Stimulated activated naive CD8-positive, alpha-beta T cell treated with anti-CD3 and anti-CD28 coated beads, Interleukin-15, amount 100 ng/mL, for 72 hours (primary cell): Measurements from ENCODE around the gene CYBA.

Experiments used
- ATAC-seq: fragments of 150-1000 bp; cut with Tn5 transposase; 2 replicates; pipeline ENCODE4 v1.10.0; 2021; ENCODE audit warnings: mild to moderate bottlenecking, moderate library complexity
- DNase-seq, 2 donors: peaks; one replicate each; pipeline ENCODE4 v3.0.0; 2021 to 2022
- H3K27ac Mint-ChIP-seq, 2 donors: one replicate each; pipeline ENCODE4 v1.8.0; 2022; ENCODE audit warnings: mild to moderate bottlenecking in 2 of 2, mixed read lengths in 2 of 2, moderate library complexity in 2 of 2
- H3K27me3 Mint-ChIP-seq: one replicate; pipeline ENCODE4 v1.8.0; 2022; ENCODE audit warnings: mixed read lengths
- H3K4me1 Mint-ChIP-seq: one replicate; pipeline ENCODE4 v1.8.0; 2022; ENCODE audit warnings: mild to moderate bottlenecking, mixed read lengths
- H3K4me3 Mint-ChIP-seq, 2 donors: one replicate each; pipeline ENCODE4 v1.8.0; 2022; ENCODE audit warnings: mild to moderate bottlenecking in 2 of 2, mixed read lengths in 2 of 2, moderate library complexity in 1 of 2
- H3K9me3 Mint-ChIP-seq, 2 donors: one replicate each; pipeline ENCODE4 v1.8.0; 2022; ENCODE audit warnings: mixed read lengths in 2 of 2

CYBA gene

GRCh38 chr16:88656291-88656980 lies 5.6 kb upstream of the CYBA start:
- no peak for DNase-seq
- H3K9me3 Mint-ChIP-seq: no peaks in the 10 kb centered on the region
- no peak overlapping the region for H3K4me3 Mint-ChIP-seq
- H3K27ac Mint-ChIP-seq: peak overlapping the region; percentile 57 to 67
- H3K27me3 Mint-ChIP-seq: no peaks in the 10 kb centered on the region
- no peak for ATAC-seq
- H3K4me1 Mint-ChIP-seq: peaks cover 22% of the 10 kb centered on the region

GRCh38 chr16:88655733-88656281 lies 5.0 kb upstream of the CYBA start:
- no peak for DNase-seq
- Mint-ChIP-seq H3K27me3 (no peaks in the 10 kb centered on the region), H3K27ac (peak overlapping the region in 1 of 2 donors; percentile 31), H3K9me3 (no peaks in the 10 kb centered on the region), H3K4me1 (peaks cover 22% of the 10 kb centered on the region), H3K4me3 (no peak overlapping the region)
- ATAC-seq: no peak

- Mint-ChIP-seq H3K27me3 (no peaks in the 10 kb centered on the region), H3K4me3 (no peak overlapping the region), H3K27ac (peak overlapping the region in 1 of 2 donors; percentile 86), H3K9me3 (no peaks in the 10 kb centered on the region), H3K4me1 (peaks cover 23% of the 10 kb centered on the region)
- DNase-seq: no peak
- no peak for ATAC-seq
Measured at GRCh38 chr16:88655053-88655732, 4.3 kb upstream of the CYBA start.

- H3K27me3 Mint-ChIP-seq: no peaks in the 10 kb centered on the region
- no peak for ATAC-seq
- DNase-seq: no peak
- H3K9me3 Mint-ChIP-seq: no peaks in the 10 kb centered on the region
- peaks cover 30% of the 10 kb centered on the region for H3K4me1 Mint-ChIP-seq
- no peak overlapping the region for H3K4me3 Mint-ChIP-seq
- H3K27ac Mint-ChIP-seq: no peak overlapping the region
Measured at GRCh38 chr16:88654363-88655052, 3.7 kb upstream of the CYBA start.

GRCh38 chr16:88653596-88654362 lies 2.9 kb upstream of the CYBA start:
- H3K4me3 Mint-ChIP-seq: no peak overlapping the region

GRCh38 chr16:88653101-88653500 lies 2.2 kb upstream of the CYBA start:
- peaks cover 33% of the 10 kb centered on the region for H3K4me1 Mint-ChIP-seq
- DNase-seq (no peak), ATAC-seq (no peak)
- H3K4me3 Mint-ChIP-seq: no peak overlapping the region
- no peak overlapping the region for H3K27ac Mint-ChIP-seq
- no peaks in the 10 kb centered on the region for H3K9me3 Mint-ChIP-seq
- H3K27me3 Mint-ChIP-seq: no peaks in the 10 kb centered on the region

More at GRCh38 chr16:88653596-88654362, 2.9 kb upstream of the CYBA start:
- no peaks in the 10 kb centered on the region for H3K27me3 Mint-ChIP-seq
- no peak overlapping the region for H3K27ac Mint-ChIP-seq
- peaks cover 33% of the 10 kb centered on the region for H3K4me1 Mint-ChIP-seq
- DNase-seq (no peak), ATAC-seq (no peak)
- no peaks in the 10 kb centered on the region for H3K9me3 Mint-ChIP-seq

- H3K27ac Mint-ChIP-seq: no peak overlapping the region
- no peaks in the 10 kb centered on the region for H3K27me3 Mint-ChIP-seq
- H3K4me1 Mint-ChIP-seq: peaks cover 37% of the 10 kb centered on the region
- no peaks in the 10 kb centered on the region for H3K9me3 Mint-ChIP-seq
- DNase-seq (no peak), ATAC-seq (no peak)
- no peak overlapping the region for H3K4me3 Mint-ChIP-seq
Measured at GRCh38 chr16:88652762-88653063, 1.9 kb upstream of the CYBA start.

GRCh38 chr16:88651989-88652761 lies 1.3 kb upstream of the CYBA start:
- peaks cover 42% of the 10 kb centered on the region for H3K4me1 Mint-ChIP-seq
- peak overlapping the region in 1 of 2 donors; percentile 90 for H3K4me3 Mint-ChIP-seq
- DNase-seq (no peak), ATAC-seq (no peak)
- no peaks in the 10 kb centered on the region for H3K9me3 Mint-ChIP-seq
- H3K27me3 Mint-ChIP-seq: no peaks in the 10 kb centered on the region
- peak overlapping the region; percentile 93 to 95 for H3K27ac Mint-ChIP-seq

- Mint-ChIP-seq H3K27ac (peak overlapping the region; percentile 95 to 98), H3K4me1 (peaks cover 44% of the 10 kb centered on the region), H3K9me3 (no peaks in the 10 kb centered on the region), H3K27me3 (no peaks in the 10 kb centered on the region), H3K4me3 (peak overlapping the region; percentile 90 to 91)
- ATAC-seq (peak; percentile 93), DNase-seq (peak; percentile 88 to 95)
Measured at GRCh38 chr16:88651276-88651988, 579 bp upstream of the CYBA start.

- DNase-seq (peak; percentile 44 to 46), ATAC-seq (no peak)
- H3K27ac Mint-ChIP-seq: peak overlapping the region in 1 of 2 donors; percentile 78
- H3K4me3 Mint-ChIP-seq: peak overlapping the region; percentile 90 to 91
- no peaks in the 10 kb centered on the region for H3K9me3 Mint-ChIP-seq
- peaks cover 57% of the 10 kb centered on the region for H3K4me1 Mint-ChIP-seq
- H3K27me3 Mint-ChIP-seq: no peaks in the 10 kb centered on the region
Measured at GRCh38 chr16:88649924-88650748, 717 bp downstream of the CYBA start.

GRCh38 chr16:88649195-88649923 lies 1.5 kb downstream of the CYBA start:
- peak overlapping the region; percentile 90 to 91 for H3K4me3 Mint-ChIP-seq
- DNase-seq: no peak

GRCh38 chr16:88647178-88648070 lies 3.4 kb downstream of the CYBA start:
- H3K4me1 Mint-ChIP-seq: peaks cover 72% of the 10 kb centered on the region
- DNase-seq: no peak
- H3K27ac Mint-ChIP-seq: no peak overlapping the region
- no peak overlapping the region for H3K4me3 Mint-ChIP-seq
- H3K27me3 Mint-ChIP-seq: no peaks in the 10 kb centered on the region
- ATAC-seq: no peak
- no peaks in the 10 kb centered on the region for H3K9me3 Mint-ChIP-seq

More at GRCh38 chr16:88649195-88649923, 1.5 kb downstream of the CYBA start:
- Mint-ChIP-seq H3K9me3 (no peaks in the 10 kb centered on the region), H3K27ac (peak overlapping the region in 1 of 2 donors; percentile 74), H3K4me1 (peaks cover 65% of the 10 kb centered on the region), H3K27me3 (no peaks in the 10 kb centered on the region)
- no peak for ATAC-seq
